ENCODE measurements around the gene ZKSCAN4.
A peak's percentile ranks its signal among the peaks of the same experiment; 100 is the strongest.

The ZKSCAN4 gene

DNA sequence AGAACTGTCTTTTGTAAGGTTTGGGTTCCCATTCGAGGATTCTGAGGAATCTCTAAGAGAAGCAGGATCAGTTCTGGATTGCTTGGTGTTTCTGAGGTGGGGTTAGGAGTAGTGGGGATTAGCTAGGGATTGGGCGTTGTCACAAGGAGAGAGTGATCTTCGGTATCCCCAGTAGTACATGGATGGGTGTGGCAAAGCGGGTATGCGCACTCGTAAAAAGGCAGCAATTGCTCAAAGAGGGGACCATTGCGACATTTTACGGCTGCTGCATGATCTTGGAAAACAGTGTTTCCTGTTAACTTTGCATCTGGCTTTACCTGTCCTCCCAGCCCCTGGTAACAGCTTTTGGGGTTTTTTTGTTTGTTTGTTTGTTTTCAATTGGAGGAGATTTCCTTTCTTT is 36.6 kb downstream of the ZKSCAN4 start:
- TF ChIP-seq, protein P1, sequence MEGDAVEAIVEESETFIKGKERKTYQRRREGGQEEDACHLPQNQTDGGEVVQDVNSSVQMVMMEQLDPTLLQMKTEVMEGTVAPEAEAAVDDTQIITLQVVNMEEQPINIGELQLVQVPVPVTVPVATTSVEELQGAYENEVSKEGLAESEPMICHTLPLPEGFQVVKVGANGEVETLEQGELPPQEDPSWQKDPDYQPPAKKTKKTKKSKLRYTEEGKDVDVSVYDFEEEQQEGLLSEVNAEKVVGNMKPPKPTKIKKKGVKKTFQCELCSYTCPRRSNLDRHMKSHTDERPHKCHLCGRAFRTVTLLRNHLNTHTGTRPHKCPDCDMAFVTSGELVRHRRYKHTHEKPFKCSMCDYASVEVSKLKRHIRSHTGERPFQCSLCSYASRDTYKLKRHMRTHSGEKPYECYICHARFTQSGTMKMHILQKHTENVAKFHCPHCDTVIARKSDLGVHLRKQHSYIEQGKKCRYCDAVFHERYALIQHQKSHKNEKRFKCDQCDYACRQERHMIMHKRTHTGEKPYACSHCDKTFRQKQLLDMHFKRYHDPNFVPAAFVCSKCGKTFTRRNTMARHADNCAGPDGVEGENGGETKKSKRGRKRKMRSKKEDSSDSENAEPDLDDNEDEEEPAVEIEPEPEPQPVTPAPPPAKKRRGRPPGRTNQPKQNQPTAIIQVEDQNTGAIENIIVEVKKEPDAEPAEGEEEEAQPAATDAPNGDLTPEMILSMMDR (IDR thresholded peaks at IDR 0.05; ENCODE audit: low read depth, low read length): no peak
- H3K9me3 ChIP-seq: no peaks in the 10 kb centered on the region
- no peaks in the 10 kb centered on the region for H3K4me1 ChIP-seq
- H3K27me3 ChIP-seq: peaks cover 3% of the 10 kb centered on the region; the same call in 1 of the 2 replicates
- H3K36me3 ChIP-seq: no peaks in the 10 kb centered on the region
- no peak for DNase-seq
- no peak overlapping the region for H3K4me3 ChIP-seq (ENCODE audit: low read depth, low read length)

DNA sequence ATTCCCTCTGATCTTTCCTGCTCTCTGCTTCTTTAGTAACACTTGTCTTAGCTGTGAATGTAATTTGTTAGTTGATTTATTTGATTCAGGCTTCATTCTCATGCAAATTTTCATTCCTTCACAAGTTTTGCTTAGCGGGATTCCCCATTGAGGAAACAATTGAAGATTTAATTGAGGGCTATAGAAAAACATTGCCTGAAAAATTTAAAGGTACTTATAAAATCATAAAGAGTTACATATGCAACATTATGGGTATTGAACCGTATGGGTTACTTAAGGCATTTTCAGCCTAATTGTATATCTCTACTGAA is 38.9 kb downstream of the ZKSCAN4 start:
- TF ChIP-seq, protein P1 (IDR thresholded peaks at IDR 0.05; ENCODE audit: low read depth, low read length): no peak
- Histone ChIP-seq H3K27me3 (peaks cover 22% of the 10 kb centered on the region), H3K4me1 (no peaks in the 10 kb centered on the region), H3K9me3 (no peaks in the 10 kb centered on the region), H3K36me3 (no peaks in the 10 kb centered on the region), H3K4me3 (ENCODE audit: low read depth, low read length) (no peak overlapping the region)
- no peak for DNase-seq

DNA sequence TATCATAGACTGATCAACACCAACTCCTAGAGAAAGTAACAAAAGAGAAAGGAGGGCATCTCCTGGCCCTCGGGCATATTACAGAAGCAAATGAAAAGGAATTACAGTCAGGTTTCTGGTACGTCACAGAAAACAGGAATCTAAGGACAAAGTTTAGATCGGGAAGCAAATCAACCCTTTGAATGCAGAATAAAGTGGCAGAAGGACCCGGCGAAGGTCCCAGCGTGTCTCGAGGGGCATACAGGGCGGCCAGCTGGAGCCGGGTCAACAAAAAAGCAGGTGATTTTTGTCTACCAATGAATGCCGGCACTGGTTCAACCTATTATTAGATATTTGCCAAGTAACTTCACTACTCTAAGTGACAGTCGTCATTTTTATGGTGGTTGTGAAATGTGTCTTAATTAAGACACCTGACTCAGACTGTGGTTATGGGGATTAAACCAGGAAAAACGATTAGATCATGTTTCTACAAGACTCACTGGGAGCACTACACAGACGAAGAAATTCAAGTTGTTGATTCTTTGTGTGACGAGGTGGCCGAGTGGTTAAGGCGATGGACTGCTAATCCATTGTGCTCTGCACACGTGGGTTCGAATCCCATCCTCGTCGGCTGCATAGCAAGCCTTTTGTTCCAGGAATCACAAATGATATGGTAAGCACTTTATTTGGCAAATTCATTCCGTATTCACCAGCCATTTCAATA is 39.4 kb downstream of the ZKSCAN4 start:
- DNase-seq: peak; percentile 78
- no peaks in the 10 kb centered on the region for H3K4me1 ChIP-seq
- peaks cover 27% of the 10 kb centered on the region for H3K27me3 ChIP-seq
- peak overlapping the region; percentile 71 for H3K4me3 ChIP-seq (ENCODE audit: low read depth, low read length)
- TF ChIP-seq, protein P1 (IDR thresholded peaks at IDR 0.05; ENCODE audit: low read depth, low read length): no peak
- H3K36me3 ChIP-seq: no peaks in the 10 kb centered on the region
- no peaks in the 10 kb centered on the region for H3K9me3 ChIP-seq

DNA sequence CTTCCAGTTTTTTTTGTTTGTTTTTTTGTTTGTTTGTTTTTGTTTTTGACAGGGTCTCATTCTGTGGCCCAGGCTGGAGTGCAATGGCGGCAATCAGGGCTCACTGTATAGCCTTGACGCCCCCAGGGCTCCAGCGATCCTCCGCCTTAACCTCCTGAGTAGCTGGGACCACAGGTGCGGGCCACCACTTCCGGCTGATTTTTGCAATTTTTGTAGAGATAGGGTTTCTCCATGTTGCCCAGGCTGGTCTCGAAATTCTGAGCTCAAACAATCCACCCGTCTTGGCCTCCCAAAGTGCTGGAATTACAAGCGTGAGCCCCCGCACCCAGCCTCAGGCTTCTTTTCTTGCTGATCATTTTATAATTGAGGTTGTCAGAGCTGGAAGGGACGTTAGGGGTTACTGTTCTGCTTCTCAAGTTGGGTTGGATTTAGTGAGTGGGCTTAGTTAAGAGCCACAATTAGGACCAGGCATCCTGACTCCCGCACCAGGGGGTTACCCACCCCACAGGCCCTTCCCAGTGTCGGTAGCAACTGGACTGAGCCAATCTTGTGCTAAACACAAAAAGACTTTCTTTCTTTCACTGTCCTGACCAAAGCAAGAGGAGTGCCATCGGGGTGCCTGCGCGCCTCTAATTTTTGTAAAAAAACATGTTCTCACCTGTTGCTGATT is 40.1 kb downstream of the ZKSCAN4 start:
- peak; percentile 26 for DNase-seq
- TF ChIP-seq, protein P1 (IDR thresholded peaks at IDR 0.05; ENCODE audit: low read depth, low read length): no peak
- Histone ChIP-seq H3K4me3 (ENCODE audit: low read depth, low read length) (peak overlapping the region; percentile 71), H3K27me3 (peaks cover 34% of the 10 kb centered on the region), H3K4me1 (no peaks in the 10 kb centered on the region), H3K9me3 (no peaks in the 10 kb centered on the region), H3K36me3 (no peaks in the 10 kb centered on the region)

DNA sequence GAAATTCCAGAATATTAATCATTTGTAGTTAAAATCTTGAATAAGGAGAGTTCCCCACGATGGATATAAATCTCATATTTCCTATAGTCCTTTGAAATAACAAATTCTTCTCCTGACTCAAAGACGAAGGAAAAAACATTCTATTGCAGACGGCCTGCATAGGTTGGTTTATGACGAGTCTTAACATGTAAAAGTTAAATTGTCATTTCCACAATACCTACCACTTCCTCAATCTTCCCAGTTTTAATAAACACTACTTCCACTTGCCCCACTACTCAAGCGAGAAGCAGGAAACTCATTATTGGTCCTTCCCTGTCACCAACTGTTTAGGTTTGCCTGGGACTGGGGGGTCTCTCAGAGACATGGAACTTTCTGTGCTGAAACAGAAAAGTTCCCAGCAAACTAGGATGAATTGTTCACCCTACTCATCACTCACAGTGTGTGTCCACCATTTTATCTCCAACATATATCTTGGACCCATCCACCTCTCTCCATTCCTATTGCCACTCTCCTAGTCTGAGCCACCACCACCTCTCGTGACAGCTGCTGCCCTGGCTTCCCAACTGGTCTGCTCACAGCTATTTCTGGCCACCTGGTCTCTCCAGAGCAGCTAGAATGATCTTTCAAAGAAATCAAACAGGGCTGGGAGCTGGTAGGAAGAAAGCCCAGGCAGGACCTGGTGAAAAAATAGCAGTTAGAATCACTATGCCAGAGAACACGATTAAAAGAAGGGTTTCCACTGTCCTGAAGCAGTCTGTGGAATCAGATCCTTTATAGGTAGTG is 42.1 kb downstream of the ZKSCAN4 start:
- no peak overlapping the region for H3K4me3 ChIP-seq (ENCODE audit: low read depth, low read length)
- DNase-seq: no peak

More for the DNA sequence above, 42.1 kb downstream of the ZKSCAN4 start:
- no peaks in the 10 kb centered on the region for H3K4me1 ChIP-seq
- H3K27me3 ChIP-seq: peaks cover 54% of the 10 kb centered on the region
- H3K9me3 ChIP-seq: no peaks in the 10 kb centered on the region
- TF ChIP-seq, protein P1 (IDR thresholded peaks at IDR 0.05; ENCODE audit: low read depth, low read length): no peak
- no peaks in the 10 kb centered on the region for H3K36me3 ChIP-seq
